Stimulated activated CD8-positive, alpha-beta memory T cell treated with anti-CD3 and anti-CD28 coated beads, Interleukin-15, amount 100 ng/mL, for 1 hour (primary cell): Measurements from ENCODE around the gene IGSF21.

ENCODE experiments used
- DNase-seq: peaks from one replicate; pipeline ENCODE4 v3.0.0-alpha.2; 2020; ENCODE audit warnings: low read depth

Gene IGSF21

GRCh38 chr1:18422076-18422777 lies 314.6 kb downstream of the IGSF21 start:
- DNase-seq: no peak

DNA sequence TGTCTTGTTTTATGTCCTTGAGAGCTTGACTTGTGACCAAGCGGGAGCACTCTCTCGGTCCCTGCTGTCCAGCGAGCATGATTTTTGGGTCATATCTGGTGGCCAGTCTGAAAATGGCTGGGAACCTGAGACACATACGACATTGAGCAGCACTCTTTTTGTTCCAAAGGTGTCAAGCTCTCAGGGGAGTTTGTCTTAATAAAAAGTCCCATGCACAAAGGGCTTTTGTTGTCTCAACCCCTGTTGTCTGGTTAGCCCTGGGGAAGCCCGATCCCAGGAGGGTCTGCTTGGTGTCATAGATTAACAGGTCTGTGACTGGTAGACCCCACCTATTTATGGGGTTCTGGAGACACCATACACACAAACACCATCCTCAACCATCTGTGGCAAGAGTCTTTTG lies 315.4 kb downstream of the IGSF21 start:
- DNase-seq: no peak

DNA sequence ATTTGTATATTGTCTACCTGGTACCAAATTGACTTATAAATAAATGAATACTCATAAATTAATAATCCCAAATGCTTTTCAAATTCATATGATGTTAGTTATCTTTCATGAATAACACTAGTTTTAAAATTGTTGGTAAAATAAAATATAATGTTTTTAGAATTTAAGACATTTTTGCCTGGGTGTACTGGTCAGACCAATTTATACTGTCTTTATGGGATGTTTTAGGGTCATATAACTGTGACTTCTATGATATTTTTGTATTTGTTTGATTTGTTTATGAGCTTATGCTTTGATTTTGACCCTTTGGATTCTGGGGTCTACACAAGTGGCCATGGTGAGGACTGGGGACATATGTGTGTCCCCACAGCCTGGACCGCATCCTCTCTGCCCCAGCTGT lies 319.0 kb downstream of the IGSF21 start:
- DNase-seq: no peak
